Panc1 (cell line): ENCODE results near the gene MFSD12.

Source experiments
- SIN3A ChIP-seq: IDR thresholded peaks from 2 replicates; pipeline ENCODE4 v1.6.1; 2012; ENCODE audit warnings: low read depth, mild to moderate bottlenecking, low read length, moderate library complexity, borderline replicate concordance; ENCODE audit not compliant: insufficient read depth
- TCF7L2 ChIP-seq: IDR thresholded peaks from 2 replicates; pipeline ENCODE4 v1.6.1; 2011; ENCODE audit warnings: mild to moderate bottlenecking, low read depth, low read length, inconsistent platforms

GRCh38 chr19:3544058-3544376 is 13.4 kb downstream of the MFSD12 start:
- TF ChIP-seq SIN3A (no peak), TCF7L2 (no peak)
